Smooth muscle cell (in vitro differentiated cells): ENCODE results near the gene PORCN. TPM values are rescaled to one million over a fixed set of nuclear protein-coding genes. Genes with fewer than 3 reads are reported as not detected.

Experiments
- DNase-seq: peaks from one replicate; lab custom pipeline; 2025; ENCODE audit not compliant: unreplicated experiment; lab: John Stamatoyannopoulos, UW
- H2AFZ ChIP-seq: fragments of 200-600 bp; sonication (generic); 2 replicates; pipeline ENCODE4 v1.6.0; 2016; ENCODE audit warnings: antibody characterized with exemption, low read depth, mild to moderate bottlenecking
- H3F3A ChIP-seq: fragments of 200-600 bp; sonication (generic); 2 replicates; pipeline ENCODE4 v1.6.0; 2017; ENCODE audit warnings: antibody characterized with exemption, low read depth
- H3K27ac ChIP-seq: fragments of 200-600 bp; sonication (generic); 2 replicates; pipeline ENCODE4 v1.5.1; 2016; ENCODE audit warnings: low read depth, mild to moderate bottlenecking
- H3K27me3 ChIP-seq: fragments of 200-600 bp; sonication (generic); 2 replicates; pipeline ENCODE4 v1.6.1; 2016; ENCODE audit warnings: low read depth, mild to moderate bottlenecking
- H3K36me3 ChIP-seq: fragments of 200-600 bp; sonication (generic); 2 replicates; pipeline ENCODE4 v1.5.1; 2016; ENCODE audit warnings: low read depth
- H3K4me1 ChIP-seq: fragments of 200-600 bp; sonication (generic); 2 replicates; pipeline ENCODE4 v1.5.1; 2016; ENCODE audit warnings: low read depth
- H3K4me2 ChIP-seq: fragments of 200-600 bp; sonication (generic); 2 replicates; pipeline ENCODE4 v1.6.0; 2016; ENCODE audit warnings: mild to moderate bottlenecking
- H3K4me3 ChIP-seq: fragments of 200-600 bp; sonication (generic); 2 replicates; pipeline ENCODE4 v1.5.1; 2016; ENCODE audit warnings: mild to moderate bottlenecking
- H3K79me2 ChIP-seq: fragments of 200-600 bp; sonication (generic); 2 replicates; pipeline ENCODE4 v1.6.0; 2016; ENCODE audit warnings: low read depth, mild to moderate bottlenecking
- H3K9ac ChIP-seq: fragments of 200-600 bp; sonication (generic); 2 replicates; pipeline ENCODE4 v1.6.0; 2016; ENCODE audit warnings: low read depth
- H3K9me3 ChIP-seq: fragments of 200-600 bp; sonication (generic); replicated peaks from 2 replicates; pipeline ENCODE4 v1.5.1; 2016; ENCODE audit warnings: low read depth
- H4K20me1 ChIP-seq: fragments of 200-600 bp; sonication (generic); 2 replicates; pipeline ENCODE4 v1.6.0; 2016; ENCODE audit warnings: low read depth
- WGBS: methylation state at CpG from one replicate; pipeline ENCODE4 v1.1.7; 2016; ENCODE audit warnings: low lambda C conversion rate; 5-methylcytosine and 5-hydroxymethylcytosine counted together
- polyA plus RNA-seq: library from polyadenylated mRNA; unstranded; fragments of >200 nt; fragmentation: Nextera tagmentation; extraction: Ambion mirVana; gene quantifications from 2 replicates; pipeline ENCODE4 v1.2.1, GENCODE V29; 2016
- total RNA-seq: library from RNA; depleted of rRNA; stranded (reverse); fragments of >200 nt; gene quantifications from 2 replicates; pipeline ENCODE4 v1.2.3, GENCODE V29; 2014
- TF ChIP-seq, protein P1 (sequence below): fragments of 200-600 bp; sonication (generic); IDR thresholded peaks from 2 replicates; pipeline ENCODE4 v1.5.1; 2017; ENCODE audit warnings: borderline replicate concordance, mild to moderate bottlenecking, antibody characterized with exemption; ENCODE audit not compliant: insufficient read depth, poor library complexity, severe bottlenecking

The PORCN gene
- total and polyA plus RNA-seq, 2 experiments from 2014 or later, result 14.8 to 25.5 TPM

DNA sequence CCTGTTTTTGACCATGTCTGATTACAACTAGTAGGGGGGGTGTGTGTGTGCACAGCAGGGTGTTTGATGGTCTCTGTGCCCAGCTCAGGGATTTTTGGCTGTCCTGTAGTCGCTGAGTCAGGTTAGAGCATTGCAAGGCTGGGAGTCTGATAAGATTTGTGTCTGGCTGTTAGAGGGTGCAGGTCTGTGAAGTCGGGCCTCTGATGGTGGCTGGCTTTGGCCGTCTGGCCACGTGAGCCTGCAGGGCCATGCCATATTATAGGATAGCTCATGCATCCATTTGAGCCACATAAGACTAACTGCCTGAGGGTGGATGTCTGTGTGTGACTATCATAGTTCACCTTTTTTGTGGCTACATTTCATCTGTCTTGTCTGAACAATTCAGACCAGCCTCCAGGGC is 4.9 kb downstream of the PORCN start:
- 43% methylated on average over 4 of the region's 4 CpGs for WGBS
- no peaks in the 10 kb centered on the region for H3K9me3 ChIP-seq
- no peak for DNase-seq
- no peak overlapping the region for H3K9ac ChIP-seq
- H3K27me3 ChIP-seq, result no peaks in the 10 kb centered on the region
- no peaks in the 10 kb centered on the region for H3K4me1 ChIP-seq
- H4K20me1 ChIP-seq, result no peaks in the 10 kb centered on the region
- no peak overlapping the region for H3K4me2 ChIP-seq
- H3F3A ChIP-seq, result no peaks in the 10 kb centered on the region
- H3K4me3 ChIP-seq, result no peak overlapping the region
- H3K27ac ChIP-seq, result peak overlapping the region; percentile 46
- H3K79me2 ChIP-seq, result no peaks in the 10 kb centered on the region
- TF ChIP-seq, protein P1, sequence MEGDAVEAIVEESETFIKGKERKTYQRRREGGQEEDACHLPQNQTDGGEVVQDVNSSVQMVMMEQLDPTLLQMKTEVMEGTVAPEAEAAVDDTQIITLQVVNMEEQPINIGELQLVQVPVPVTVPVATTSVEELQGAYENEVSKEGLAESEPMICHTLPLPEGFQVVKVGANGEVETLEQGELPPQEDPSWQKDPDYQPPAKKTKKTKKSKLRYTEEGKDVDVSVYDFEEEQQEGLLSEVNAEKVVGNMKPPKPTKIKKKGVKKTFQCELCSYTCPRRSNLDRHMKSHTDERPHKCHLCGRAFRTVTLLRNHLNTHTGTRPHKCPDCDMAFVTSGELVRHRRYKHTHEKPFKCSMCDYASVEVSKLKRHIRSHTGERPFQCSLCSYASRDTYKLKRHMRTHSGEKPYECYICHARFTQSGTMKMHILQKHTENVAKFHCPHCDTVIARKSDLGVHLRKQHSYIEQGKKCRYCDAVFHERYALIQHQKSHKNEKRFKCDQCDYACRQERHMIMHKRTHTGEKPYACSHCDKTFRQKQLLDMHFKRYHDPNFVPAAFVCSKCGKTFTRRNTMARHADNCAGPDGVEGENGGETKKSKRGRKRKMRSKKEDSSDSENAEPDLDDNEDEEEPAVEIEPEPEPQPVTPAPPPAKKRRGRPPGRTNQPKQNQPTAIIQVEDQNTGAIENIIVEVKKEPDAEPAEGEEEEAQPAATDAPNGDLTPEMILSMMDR, result no peak
- no peaks in the 10 kb centered on the region for H3K36me3 ChIP-seq
- H2AFZ ChIP-seq, result no peak overlapping the region

DNA sequence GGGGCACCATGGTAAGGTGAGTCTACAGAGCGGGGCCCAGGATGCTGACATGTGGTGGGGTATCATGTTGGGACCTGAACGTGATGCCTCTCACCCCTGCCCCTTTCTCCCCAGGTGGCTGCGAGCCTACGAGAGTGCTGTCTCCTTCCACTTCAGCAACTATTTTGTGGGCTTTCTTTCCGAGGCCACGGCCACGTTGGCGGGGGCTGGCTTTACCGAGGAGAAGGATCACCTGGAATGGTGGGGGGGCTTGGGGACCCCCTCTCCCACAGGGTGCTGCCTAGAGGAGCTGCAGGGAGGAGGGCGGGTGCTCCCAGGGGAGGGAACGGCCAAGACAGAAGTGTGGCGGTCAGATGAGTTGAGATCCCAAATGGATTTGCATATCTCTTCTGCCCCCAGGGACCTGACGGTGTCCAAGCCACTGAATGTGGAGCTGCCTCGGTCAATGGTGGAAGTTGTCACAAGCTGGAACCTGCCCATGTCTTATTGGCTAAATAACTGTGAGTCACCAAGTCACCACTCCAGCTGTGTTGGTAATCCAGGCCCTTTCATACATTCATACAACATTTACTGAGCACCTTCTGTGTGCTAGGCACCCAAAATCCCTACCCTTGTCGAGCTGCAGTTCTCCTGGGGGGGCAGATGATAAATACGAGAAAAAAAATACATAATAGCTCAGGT is 5.5 kb downstream of the PORCN start:
- no peak for DNase-seq
- H4K20me1 ChIP-seq, result no peaks in the 10 kb centered on the region
- 85% methylated on average over 16 of the region's 16 CpGs for WGBS
- no peaks in the 10 kb centered on the region for H3K79me2 ChIP-seq
- H3K36me3 ChIP-seq, result no peaks in the 10 kb centered on the region
- no peaks in the 10 kb centered on the region for H3K27me3 ChIP-seq
- TF ChIP-seq, protein P1, result no peak
- H3K4me1 ChIP-seq, result no peaks in the 10 kb centered on the region
- no peak overlapping the region for H3K9ac ChIP-seq
- peak overlapping the region; percentile 46 for H3K27ac ChIP-seq
- H2AFZ ChIP-seq, result no peak overlapping the region
- H3F3A ChIP-seq, result no peaks in the 10 kb centered on the region
- no peak overlapping the region for H3K4me3 ChIP-seq
- no peaks in the 10 kb centered on the region for H3K9me3 ChIP-seq
- no peak overlapping the region for H3K4me2 ChIP-seq

DNA sequence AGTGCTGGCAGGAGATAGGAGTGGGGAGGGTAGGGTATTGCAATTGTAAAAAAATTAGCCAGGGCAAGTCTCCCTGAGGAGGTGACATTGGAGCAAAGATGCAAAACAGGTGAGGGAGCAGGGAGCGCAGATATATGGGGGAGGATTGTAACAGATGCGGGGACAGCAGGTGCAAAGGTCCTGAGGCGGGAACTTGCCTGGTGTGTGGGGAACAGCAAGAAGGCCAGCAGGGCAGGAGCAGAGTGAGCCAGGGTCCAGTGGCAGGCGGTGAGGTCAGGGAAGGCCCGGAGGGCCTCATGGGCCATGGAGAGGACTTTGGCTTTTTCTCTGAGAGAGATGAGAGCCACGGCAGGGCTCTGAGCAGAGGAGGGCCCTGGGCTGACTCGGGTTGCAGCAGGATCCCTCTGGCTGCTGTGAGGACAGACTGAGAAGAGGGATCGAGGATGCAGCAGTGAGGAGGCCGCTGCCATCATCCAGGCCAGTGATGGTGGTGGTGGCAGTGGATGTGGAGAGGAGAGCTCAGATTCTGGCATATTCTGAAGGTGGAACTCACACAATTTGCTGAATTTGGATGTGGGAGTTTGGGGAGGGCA is 6.2 kb downstream of the PORCN start:
- no peaks in the 10 kb centered on the region for H3K79me2 ChIP-seq
- no peak overlapping the region for H3K27ac ChIP-seq
- no peak overlapping the region for H3K4me3 ChIP-seq
- DNase-seq, result no peak
- TF ChIP-seq, protein P1, result no peak
- H3K36me3 ChIP-seq, result no peaks in the 10 kb centered on the region
- no peaks in the 10 kb centered on the region for H3K9me3 ChIP-seq
- H3F3A ChIP-seq, result no peaks in the 10 kb centered on the region
- no peak overlapping the region for H2AFZ ChIP-seq
- H3K27me3 ChIP-seq, result no peaks in the 10 kb centered on the region
- H3K9ac ChIP-seq, result no peak overlapping the region
- no peaks in the 10 kb centered on the region for H3K4me1 ChIP-seq
- no peak overlapping the region for H3K4me2 ChIP-seq
- H4K20me1 ChIP-seq, result no peaks in the 10 kb centered on the region
- 87% methylated on average over 7 of the region's 9 CpGs for WGBS

- Histone ChIP-seq H3K79me2 (no peaks in the 10 kb centered on the region), H4K20me1 (no peaks in the 10 kb centered on the region), H3K4me1 (no peaks in the 10 kb centered on the region), H3F3A (no peaks in the 10 kb centered on the region), H3K4me3 (no peak overlapping the region), H2AFZ (no peak overlapping the region), H3K9me3 (no peaks in the 10 kb centered on the region), H3K27ac (no peak overlapping the region), H3K4me2 (no peak overlapping the region), H3K36me3 (no peaks in the 10 kb centered on the region), H3K9ac (no peak overlapping the region), H3K27me3 (no peaks in the 10 kb centered on the region)
- 80% methylated on average over 10 of the region's 10 CpGs for WGBS
- TF ChIP-seq, protein P1, result no peak
- DNase-seq, result no peak
These were observed 7.0 kb downstream of the PORCN start for GRCh38 chrX:48515842-48516241.
